H9 (cell line): ENCODE results near the gene NUBP1. TPM values are rescaled to one million over a fixed set of nuclear protein-coding genes. Genes with fewer than 3 reads are reported as not detected.

ENCODE experiments used
- DNase-seq: peaks from one replicate; pipeline ENCODE4 v3.0.0-alpha.2; 2017
- H2AFZ ChIP-seq: one replicate; pipeline ENCODE4 v1.6.1; 2013; ENCODE audit warnings: mild to moderate bottlenecking, low read length, control low read depth, moderate library complexity
- H2AK5ac ChIP-seq: 2 replicates; pipeline ENCODE4 v1.6.1; 2013; ENCODE audit warnings: low read length, control low read depth, mixed read lengths; ENCODE audit not compliant: insufficient read length
- H2BK120ac ChIP-seq: one replicate; pipeline ENCODE4 v1.6.1; 2013; ENCODE audit warnings: low read depth, mild to moderate bottlenecking, low read length, control low read depth, inconsistent platforms; ENCODE audit not compliant: poor library complexity, severe bottlenecking
- H2BK12ac ChIP-seq: 2 replicates; pipeline ENCODE4 v1.6.1; 2013; ENCODE audit warnings: low read length, control low read depth, mixed read lengths, low read depth; ENCODE audit not compliant: insufficient read length
- H2BK15ac ChIP-seq: 2 replicates; pipeline ENCODE4 v1.6.1; 2013; ENCODE audit warnings: low read depth, low read length, control low read depth
- H2BK20ac ChIP-seq: one replicate; pipeline ENCODE4 v1.6.1; 2013; ENCODE audit warnings: low read depth, mild to moderate bottlenecking, low read length, control low read depth, inconsistent platforms; ENCODE audit not compliant: poor library complexity, severe bottlenecking
- H2BK5ac ChIP-seq: 2 replicates; pipeline ENCODE4 v1.6.1; 2013; ENCODE audit warnings: low read length, control low read depth, mixed read lengths; ENCODE audit not compliant: insufficient read length
- H3K14ac ChIP-seq: 2 replicates; pipeline ENCODE4 v1.6.1; 2013; ENCODE audit warnings: low read length, control low read depth; ENCODE audit not compliant: insufficient read depth
- H3K18ac ChIP-seq: 2 replicates; pipeline ENCODE4 v1.6.1; 2013; ENCODE audit warnings: low read depth, mild to moderate bottlenecking, mixed read lengths, low read length, control low read depth; ENCODE audit not compliant: insufficient read length
- H3K23ac ChIP-seq: 2 replicates; pipeline ENCODE4 v1.6.1; 2013; ENCODE audit warnings: low read length, control low read depth, mixed read lengths, low read depth; ENCODE audit not compliant: insufficient read length
- H3K23me2 ChIP-seq: 2 replicates; pipeline ENCODE4 v1.6.1; 2013; ENCODE audit warnings: low read depth, mild to moderate bottlenecking, mixed read lengths, low read length, control low read depth; ENCODE audit not compliant: insufficient read length, poor library complexity, severe bottlenecking
- H3K27ac ChIP-seq: 2 replicates; pipeline ENCODE4 v1.5.1; 2013; ENCODE audit warnings: low read length, control low read depth, mixed read lengths, low read depth; ENCODE audit not compliant: insufficient read length
- H3K27me3 ChIP-seq: 2 replicates; pipeline ENCODE4 v1.6.1; 2013; ENCODE audit warnings: low read length, control low read depth, inconsistent platforms; ENCODE audit not compliant: insufficient read depth
- H3K4ac ChIP-seq: 2 replicates; pipeline ENCODE4 v1.6.1; 2013; ENCODE audit warnings: low read depth, mild to moderate bottlenecking, control low read depth, inconsistent platforms, low read length, moderate library complexity
- H3K4me1 ChIP-seq: 2 replicates; pipeline ENCODE4 v1.6.1; 2013; ENCODE audit warnings: low read length, control low read depth, inconsistent platforms; ENCODE audit not compliant: insufficient read depth
- H3K4me2 ChIP-seq: 2 replicates; pipeline ENCODE4 v1.6.1; 2013; ENCODE audit warnings: low read length, control low read depth, mixed read lengths; ENCODE audit not compliant: insufficient read length, insufficient read depth
- H3K56ac ChIP-seq: 2 replicates; pipeline ENCODE4 v1.6.1; 2013; ENCODE audit warnings: low read depth, mild to moderate bottlenecking, mixed read lengths, low read length, control low read depth; ENCODE audit not compliant: insufficient read length
- H3K79me1 ChIP-seq: 2 replicates; pipeline ENCODE4 v1.6.1; 2013; ENCODE audit warnings: low read depth, mild to moderate bottlenecking, moderate library complexity, low read length, control low read depth, inconsistent platforms; ENCODE audit not compliant: insufficient read depth, poor library complexity, severe bottlenecking
- H3K79me2 ChIP-seq: 2 replicates; pipeline ENCODE4 v1.6.1; 2013; ENCODE audit warnings: low read length, control low read depth, inconsistent platforms; ENCODE audit not compliant: insufficient read depth
- H3K9ac ChIP-seq: 2 replicates; pipeline ENCODE4 v1.6.1; 2013; ENCODE audit warnings: low read length, control low read depth, mixed read lengths; ENCODE audit not compliant: insufficient read length; ENCODE audit errors: extremely low read depth
- H3K9me3 ChIP-seq: one replicate; pipeline ENCODE4 v1.6.1; 2013; ENCODE audit warnings: low read depth, low read length, inconsistent platforms; ENCODE audit not compliant: control insufficient read depth
- H3T11ph ChIP-seq: one replicate; pipeline ENCODE4 v1.6.1; 2013; ENCODE audit warnings: mild to moderate bottlenecking, low read length, control low read depth, inconsistent platforms
- H4K20me1 ChIP-seq: one replicate; pipeline ENCODE4 v1.6.1; 2013; ENCODE audit not compliant: control insufficient read depth, insufficient read length, insufficient read depth
- H4K5ac ChIP-seq: 2 replicates; pipeline ENCODE4 v1.6.1; 2013; ENCODE audit warnings: low read depth, mild to moderate bottlenecking, mixed read lengths, low read length, control low read depth; ENCODE audit not compliant: insufficient read length
- H4K8ac ChIP-seq: replicated peaks from 2 replicates; pipeline ENCODE4 v1.6.1; 2013; ENCODE audit warnings: low read length, control low read depth, mixed read lengths, low read depth; ENCODE audit not compliant: insufficient read length
- H4K91ac ChIP-seq: 2 replicates; pipeline ENCODE4 v1.6.1; 2013; ENCODE audit warnings: low read depth, mild to moderate bottlenecking, moderate library complexity, mixed read lengths, low read length, control low read depth; ENCODE audit not compliant: insufficient read length
- H3K27ac Mint-ChIP-seq, 3 experiments: 2 replicates in 2 of 3; 3 replicates in 1 of 3; pipeline ENCODE4 v1.8.0; 2020 to 2021; ENCODE audit warnings: mixed read lengths in 3 of 3, mild to moderate bottlenecking in 1 of 3, moderate library complexity in 1 of 3
- H3K27me3 Mint-ChIP-seq: 2 replicates; pipeline ENCODE4 v1.8.0; 2021; ENCODE audit warnings: low read depth, mild to moderate bottlenecking, moderate library complexity, mixed read lengths
- H3K36me3 Mint-ChIP-seq, 3 experiments: 2 replicates in 2 of 3; 3 replicates in 1 of 3; pipeline ENCODE4 v1.8.0; 2020 to 2021; ENCODE audit warnings: low read depth in 3 of 3, mixed read lengths in 3 of 3; ENCODE audit not compliant: insufficient read depth in 1 of 3
- H3K4me1 Mint-ChIP-seq, 2 experiments: 2 replicates each; pipeline ENCODE4 v1.8.0; 2020; ENCODE audit warnings: mixed read lengths in 2 of 2
- H3K4me3 Mint-ChIP-seq, 2 experiments: 2 replicates in 1 of 2; 3 replicates in 1 of 2; pipeline ENCODE4 v1.8.0; 2020 to 2021; ENCODE audit warnings: mild to moderate bottlenecking in 2 of 2, mixed read lengths in 2 of 2, moderate library complexity in 1 of 2
- H3K9me3 Mint-ChIP-seq, 2 experiments: 2 replicates in 1 of 2; 3 replicates in 1 of 2; pipeline ENCODE4 v1.8.0; 2020; ENCODE audit warnings: mild to moderate bottlenecking in 2 of 2, mixed read lengths in 2 of 2, moderate library complexity in 1 of 2
- CTCF ChIP-seq: fragments of 200-600 bp; sonication (generic); conservative IDR thresholded peaks from 3 replicates; pipeline ENCODE4 v1.8.0; 2021; ENCODE audit warnings: antibody characterized with exemption, mild to moderate bottlenecking
- WGBS: extraction: QIAGEN DNeasy Blood & Tissue Kit; methylation state at CpG from one replicate; pipeline ENCODE4 v1.1.7; 2013; ENCODE audit warnings: missing lambda C conversion rate, low lambda C conversion rate, mixed read lengths; ENCODE audit not compliant: insufficient read length; ENCODE audit errors: extremely low coverage; 5-methylcytosine and 5-hydroxymethylcytosine counted together
- total RNA-seq: library from RNA; stranded (reverse); gene quantifications from 2 replicates; pipeline ENCODE4 v1.2.1, GENCODE V29; 2021

The NUBP1 gene
- total RNA-seq, 1 experiment from 2014 or later = 36.5 TPM

- Histone ChIP-seq H2AFZ (no peak overlapping the region), H3K14ac (no peak overlapping the region), H4K91ac (no peak overlapping the region), H3K9me3 (no peaks in the 10 kb centered on the region), H3K4me2 (peak overlapping the region; percentile 47), H2AK5ac (no peak overlapping the region), H3K23ac (no peak overlapping the region), H3K23me2 (peaks cover 5% of the 10 kb centered on the region), H4K8ac (no peak overlapping the region), H2BK20ac (no peak overlapping the region), H4K20me1 (no peaks in the 10 kb centered on the region), H3K27ac (no peak overlapping the region), H3K18ac (no peak overlapping the region), H3K27me3 (no peaks in the 10 kb centered on the region), H4K5ac (no peak overlapping the region), H3K56ac (no peak overlapping the region), H2BK15ac (no peak overlapping the region), H3K4me1 (no peaks in the 10 kb centered on the region), H3T11ph (no peak overlapping the region), H2BK12ac (no peak overlapping the region), H3K9ac (no peak overlapping the region), H2BK120ac (no peak overlapping the region), H2BK5ac (no peak overlapping the region), H3K79me1 (no peaks in the 10 kb centered on the region), H3K79me2 (no peaks in the 10 kb centered on the region; the same call in 1 of the 2 replicates), H3K4ac (no peak overlapping the region)
- no peak for TF ChIP-seq CTCF
- H3K4me1 Mint-ChIP-seq = peaks cover 4 to 13% of the 10 kb centered on the region in 2 experiments
- H3K27me3 Mint-ChIP-seq = peaks cover 6% of the 10 kb centered on the region
- WGBS = no CpG with 5 or more reads among the region's 1 CpG
- H3K4me3 Mint-ChIP-seq = peak overlapping the region; percentile 73 to 84
- H3K36me3 Mint-ChIP-seq = no peaks in the 10 kb centered on the region; a peak in 1 of 7 replicates
- H3K27ac Mint-ChIP-seq = no peak overlapping the region; a peak in 1 of 7 replicates
- no peaks in the 10 kb centered on the region for H3K9me3 Mint-ChIP-seq
- no peak for DNase-seq
These were observed 73.9 kb downstream of the NUBP1 start for GRCh38 chr16:10817514-10817913.
